K562 (cell line): ENCODE results near the gene OPHN1. TPM values are rescaled to one million over a fixed set of nuclear protein-coding genes. Genes with fewer than 3 reads are reported as not detected.

Source experiments
- ATAC-seq: fragments of 200-7000 bp; cut with Tn5 transposase; 3 replicates; pipeline ENCODE4 v1.9.1; 2020; ENCODE audit warnings: moderate library complexity
- BruUV-seq: library from RNA; stranded (reverse); fragments of 400-500 nt; replicated peaks from 2 replicates; lab custom pipeline; 2021; lab: Mats Ljungman, UMichigan
- CTCF ChIA-PET: fragments of 300-600 bp; formaldehyde crosslinking; extraction: SDS; loops from one replicate; lab custom pipeline; 2021; ENCODE audit warnings: low intra/inter-chr PET ratio; lab: Yijun Ruan, JAX
- POLR2A ChIA-PET: fragments of 300-600, 350-650 bp; sonication (Branson Sonifier 250); formaldehyde crosslinking; extraction: SDS; loops from one replicate; lab custom pipeline; 2021; ENCODE audit warnings: antibody characterized with exemption, inconsistent platforms; lab: Yijun Ruan, JAX
- DNase-seq, 4 experiments: peaks; one replicate each; pipeline versions ENCODE4 v3.0.0 to v3.0.0-alpha.2; 2011 to 2018; ENCODE audit warnings: low spot score in 3 of 4, mixed read lengths in 3 of 4; ENCODE audit errors: extremely low read depth in 1 of 4
- FAIRE-seq: peaks from 2 replicates; lab custom pipeline; 2011; peaks lifted over from hg19 to GRCh38; lab: Jason Lieb, UNC
- H2AFZ ChIP-seq: 2 replicates; pipeline ENCODE4 v1.6.0; 2011; ENCODE audit warnings: low read depth, low read length, control low read depth, inconsistent platforms
- H3K27ac ChIP-seq: fragments of 200-600 bp; 3 replicates; pipeline ENCODE4 v1.8.0; 2011; ENCODE audit warnings: low read depth, mild to moderate bottlenecking, control low read depth, inconsistent platforms, low read length, moderate library complexity, mixed read lengths; ENCODE audit errors: extremely low read depth
- H3K27me3 ChIP-seq, 2 experiments: fragments of 300-600 bp in 1 of 2; 2 replicates in 1 of 2; 3 replicates in 1 of 2; pipeline versions ENCODE4 v1.6.0 to v1.8.0; 2011; ENCODE audit warnings: inconsistent platforms in 2 of 2, low read length in 2 of 2, mild to moderate bottlenecking in 1 of 2, mixed read lengths in 1 of 2, moderate library complexity in 1 of 2; ENCODE audit not compliant: control insufficient read depth in 2 of 2, insufficient read depth in 2 of 2
- H3K36me3 ChIP-seq: fragments of 300-600 bp; 3 replicates; pipeline ENCODE4 v1.8.0; 2011; ENCODE audit warnings: mild to moderate bottlenecking, low read length, inconsistent platforms; ENCODE audit not compliant: control insufficient read depth, insufficient read depth
- H3K4me1 ChIP-seq, 2 experiments: fragments of 200-600 bp in 1 of 2; replicated peaks in 1 of 2; 2 replicates in 1 of 2; 3 replicates in 1 of 2; pipeline versions ENCODE4 v1.5.1 to v1.8.0; 2011; ENCODE audit warnings: inconsistent platforms in 2 of 2, low read length in 2 of 2, mild to moderate bottlenecking in 1 of 2, mixed read lengths in 1 of 2, moderate library complexity in 1 of 2; ENCODE audit not compliant: control insufficient read depth in 2 of 2, insufficient read depth in 2 of 2
- H3K4me2 ChIP-seq: 2 replicates; pipeline ENCODE4 v1.6.1; 2011; ENCODE audit warnings: low read length, control low read depth, inconsistent platforms, mixed read lengths; ENCODE audit not compliant: insufficient read depth
- H3K4me3 ChIP-seq: fragments of 200-600 bp; sonication (generic), shearing (Covaris generic); 2 replicates; pipeline ENCODE4 v1.5.1; 2016; ENCODE audit warnings: control low read depth, inconsistent platforms
- H3K79me2 ChIP-seq: fragments of 200-600 bp; 3 replicates; pipeline ENCODE4 v1.8.0; 2011; ENCODE audit warnings: low read length, inconsistent platforms; ENCODE audit not compliant: control insufficient read depth, insufficient read depth
- H3K9ac ChIP-seq, 2 experiments: 2 replicates each; pipeline versions ENCODE4 v1.6.0 to v1.6.1; 2011; ENCODE audit warnings: low read depth in 2 of 2, low read length in 2 of 2, control low read depth in 1 of 2, inconsistent platforms in 1 of 2, mild to moderate bottlenecking in 1 of 2, mixed read lengths in 1 of 2; ENCODE audit not compliant: insufficient read depth in 1 of 2
- H3K9me1 ChIP-seq: one replicate; pipeline ENCODE4 v1.6.0; 2011; ENCODE audit warnings: inconsistent platforms, mild to moderate bottlenecking, low read length, moderate library complexity; ENCODE audit not compliant: control insufficient read depth, insufficient read depth
- H3K9me3 ChIP-seq: replicated peaks from 2 replicates; pipeline ENCODE4 v1.5.1; 2011; ENCODE audit warnings: low read depth, low read length, inconsistent platforms; ENCODE audit not compliant: control insufficient read depth, insufficient read depth
- H4K20me1 ChIP-seq: replicated peaks from 2 replicates; pipeline ENCODE4 v1.6.1; 2011; ENCODE audit warnings: low read length, inconsistent platforms, mixed read lengths; ENCODE audit not compliant: control insufficient read depth, insufficient read depth
- GATAD2B ChIP-seq: fragments of 450-650 bp; IDR thresholded peaks from 2 replicates; pipeline ENCODE4 v1.6.1; 2017; ENCODE audit warnings: mild to moderate bottlenecking, borderline replicate concordance
- HLTF ChIP-seq: fragments of 450-650 bp; IDR thresholded peaks from 2 replicates; pipeline ENCODE4 v1.6.1; 2016
- NCOA1 ChIP-seq: fragments of 450-650 bp; IDR thresholded peaks from 2 replicates; pipeline ENCODE4 v1.6.1; 2016; ENCODE audit warnings: low read depth
- ZNF707 ChIP-seq: fragments of 250-450 bp; sonication (Bioruptor Pico); conservative IDR thresholded peaks from 2 replicates; pipeline ENCODE4 v1.8.0; 2022; ENCODE audit warnings: inconsistent platforms, mild to moderate bottlenecking, moderate library complexity
- WGBS: fragments of 100-300 bp; shearing (Covaris generic); methylation state at CpG from one replicate; pipeline ENCODE4 v1.1.6; 2016; ENCODE audit warnings: low coverage, mixed read lengths; ENCODE audit not compliant: insufficient coverage; ENCODE audit errors: missing lambda C conversion rate; 5-methylcytosine and 5-hydroxymethylcytosine counted together
- in situ Hi-C: fragments of 300-500 bp; cut with MboI; formaldehyde crosslinking; loops from 4 replicates; pipeline ENCODE4 v1.15.0; 2018; ENCODE audit warnings: inconsistent platforms, mixed read lengths
- intact Hi-C: fragments of 100-400 bp; cut with micrococcal nuclease; formaldehyde crosslinking; loops from 2 replicates; pipeline ENCODE4 v1.14.2; 2022
- polyA plus RNA-seq, 8 experiments: library from polyadenylated mRNA; depleted of rRNA in 4 of 8; stranded (reverse) in 5 of 8; unstranded in 3 of 8; fragments of >200 nt; fragmentation: Nextera tagmentation in 2 of 8; fragmentation: Illumina TruSeq in 1 of 8; extraction: Ambion mirVana in 2 of 8; extraction: Trizol in 1 of 8; gene quantifications; 2 replicates each; pipeline versions ENCODE4 v1.2.1 to v1.2.3, GENCODE V29; 2011 to 2014; ENCODE audit warnings: inconsistent platforms in 1 of 8, missing spikeins in 1 of 8
- total RNA-seq, 7 experiments: library from RNA; depleted of rRNA in 6 of 7; stranded (reverse); fragments of >200 nt in 6 of 7; fragmentation: Illumina TruSeq in 2 of 7; extraction: Trizol in 2 of 7; gene quantifications; 2 replicates each; pipeline versions ENCODE4 v1.2.1 to v1.2.3, GENCODE V29; 2011 to 2021; ENCODE audit warnings: low replicate concordance in 1 of 7
- TF ChIP-seq, protein P1 (sequence below): fragments of 450-650 bp; conservative IDR thresholded peaks from 2 replicates; pipeline ENCODE4 v1.6.1; 2016; ENCODE audit warnings: missing genetic modification characterization, low read depth, mild to moderate bottlenecking, control low read depth, missing compliant biosample characterization
- TF ChIP-seq, protein P2 (sequence below): sonication (generic); formaldehyde crosslinking; IDR thresholded peaks from 2 replicates; pipeline ENCODE4 v1.4.0; 2020; ENCODE audit warnings: mild to moderate bottlenecking, missing genetic modification reagents

OPHN1 gene
- total and polyA plus RNA-seq, 9 of the 15 experiments (the other 6 are each of a cell fraction or from before 2014, with no cell fraction given) = 0.28 to 1.8 (median 1.0) TPM

DNA sequence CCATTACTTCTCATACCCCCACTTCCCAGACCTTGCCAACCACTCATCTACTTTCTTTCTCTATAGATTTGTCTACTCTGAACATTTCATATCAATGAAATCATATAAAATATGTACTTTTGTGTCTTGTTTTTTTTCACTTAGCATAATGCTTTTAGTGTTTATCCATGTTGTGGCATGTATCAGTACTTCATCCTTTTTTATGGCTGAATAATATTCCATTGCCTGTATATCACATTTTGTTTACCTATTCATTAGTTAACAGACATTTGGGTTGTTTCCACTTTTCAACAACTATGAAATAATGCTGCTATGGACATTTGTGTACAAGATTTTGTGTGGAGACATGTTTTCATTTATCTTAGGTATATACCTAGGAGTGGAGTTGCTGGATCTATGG lies 324.1 kb downstream of the OPHN1 start:
- Histone ChIP-seq H2AFZ (no peak overlapping the region), H3K4me3 (no peak overlapping the region), H4K20me1 (no peaks in the 10 kb centered on the region), H3K27me3 (no peaks in the 10 kb centered on the region), H3K9me3 (no peaks in the 10 kb centered on the region), H3K36me3 (no peaks in the 10 kb centered on the region), H3K79me2 (no peaks in the 10 kb centered on the region), H3K9ac (no peak overlapping the region), H3K4me1 (no peaks in the 10 kb centered on the region), H3K27ac (no peak overlapping the region), H3K9me1 (no peaks in the 10 kb centered on the region), H3K4me2 (no peak overlapping the region)
- BruUV-seq = no TSS peak
- in situ Hi-C loops (no loop called here), intact Hi-C loops (no loop called here)
- ChIA-PET POLR2A (no interaction called here), CTCF (no interaction called here)
- DNase-seq (no peak), FAIRE-seq (no peak), ATAC-seq (no peak)
- TF ChIP-seq NCOA1 (no peak), GATAD2B (no peak), HLTF (no peak)
- TF ChIP-seq, protein P1, sequence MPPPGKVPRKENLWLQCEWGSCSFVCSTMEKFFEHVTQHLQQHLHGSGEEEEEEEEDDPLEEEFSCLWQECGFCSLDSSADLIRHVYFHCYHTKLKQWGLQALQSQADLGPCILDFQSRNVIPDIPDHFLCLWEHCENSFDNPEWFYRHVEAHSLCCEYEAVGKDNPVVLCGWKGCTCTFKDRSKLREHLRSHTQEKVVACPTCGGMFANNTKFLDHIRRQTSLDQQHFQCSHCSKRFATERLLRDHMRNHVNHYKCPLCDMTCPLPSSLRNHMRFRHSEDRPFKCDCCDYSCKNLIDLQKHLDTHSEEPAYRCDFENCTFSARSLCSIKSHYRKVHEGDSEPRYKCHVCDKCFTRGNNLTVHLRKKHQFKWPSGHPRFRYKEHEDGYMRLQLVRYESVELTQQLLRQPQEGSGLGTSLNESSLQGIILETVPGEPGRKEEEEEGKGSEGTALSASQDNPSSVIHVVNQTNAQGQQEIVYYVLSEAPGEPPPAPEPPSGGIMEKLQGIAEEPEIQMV = no peak

DNA sequence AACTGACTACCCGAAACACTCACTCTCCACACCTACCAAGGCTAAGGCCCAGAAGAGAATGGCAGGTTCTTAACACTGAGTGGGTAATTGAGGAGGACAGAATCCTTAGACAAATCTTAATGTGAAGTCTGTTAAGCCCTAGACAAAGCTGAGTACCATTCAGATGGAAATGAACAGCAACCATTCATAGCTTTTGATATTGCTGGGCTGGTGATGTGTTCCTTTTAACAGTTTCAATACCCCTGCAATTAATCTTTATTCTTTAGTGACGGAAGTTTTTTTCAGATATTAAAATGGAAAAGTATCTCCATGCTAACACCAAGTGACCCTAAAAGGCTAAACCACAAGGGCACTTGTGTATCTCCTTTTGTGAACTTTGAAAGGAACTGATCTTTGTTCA lies 334.9 kb downstream of the OPHN1 start:
- DNase-seq = no peak
- no peaks in the 10 kb centered on the region for H4K20me1 ChIP-seq
- H3K79me2 ChIP-seq = no peaks in the 10 kb centered on the region
- in situ Hi-C loops = no loop called here
- ChIA-PET CTCF (no interaction called here), POLR2A (no interaction called here)
- ATAC-seq = no peak
- H2AFZ ChIP-seq = no peak overlapping the region
- H3K4me1 ChIP-seq = no peaks in the 10 kb centered on the region
- no peaks in the 10 kb centered on the region for H3K27me3 ChIP-seq
- 17% methylated on average over 2 of the region's 2 CpGs for WGBS
- no peak for TF ChIP-seq ZNF707
- TF ChIP-seq, protein P2, sequence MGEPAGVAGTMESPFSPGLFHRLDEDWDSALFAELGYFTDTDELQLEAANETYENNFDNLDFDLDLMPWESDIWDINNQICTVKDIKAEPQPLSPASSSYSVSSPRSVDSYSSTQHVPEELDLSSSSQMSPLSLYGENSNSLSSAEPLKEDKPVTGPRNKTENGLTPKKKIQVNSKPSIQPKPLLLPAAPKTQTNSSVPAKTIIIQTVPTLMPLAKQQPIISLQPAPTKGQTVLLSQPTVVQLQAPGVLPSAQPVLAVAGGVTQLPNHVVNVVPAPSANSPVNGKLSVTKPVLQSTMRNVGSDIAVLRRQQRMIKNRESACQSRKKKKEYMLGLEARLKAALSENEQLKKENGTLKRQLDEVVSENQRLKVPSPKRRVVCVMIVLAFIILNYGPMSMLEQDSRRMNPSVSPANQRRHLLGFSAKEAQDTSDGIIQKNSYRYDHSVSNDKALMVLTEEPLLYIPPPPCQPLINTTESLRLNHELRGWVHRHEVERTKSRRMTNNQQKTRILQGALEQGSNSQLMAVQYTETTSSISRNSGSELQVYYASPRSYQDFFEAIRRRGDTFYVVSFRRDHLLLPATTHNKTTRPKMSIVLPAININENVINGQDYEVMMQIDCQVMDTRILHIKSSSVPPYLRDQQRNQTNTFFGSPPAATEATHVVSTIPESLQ (CRISPR knock-in tag) = no peak
- no peak overlapping the region for H3K4me3 ChIP-seq
- H3K27ac ChIP-seq = no peak overlapping the region
- H3K4me2 ChIP-seq = no peak overlapping the region
- H3K9me3 ChIP-seq = no peaks in the 10 kb centered on the region
- no peaks in the 10 kb centered on the region; the same call in 2 of the 3 replicates for H3K36me3 ChIP-seq
- H3K9me1 ChIP-seq = no peaks in the 10 kb centered on the region
- intact Hi-C loops = no loop called here
- no TSS peak for BruUV-seq
- no peak for FAIRE-seq
- H3K9ac ChIP-seq = no peak overlapping the region
